SK-N-SH (cell line): ENCODE results near the gene SLC24A3. TPM values are rescaled to one million over a fixed set of nuclear protein-coding genes. Genes with fewer than 3 reads are reported as not detected.

Experiments used
- CTCF ChIA-PET: fragments of 300-600, 350-600 bp; formaldehyde crosslinking; extraction: SDS; loops from one replicate; lab custom pipeline; 2021; lab: Yijun Ruan, JAX
- POLR2A ChIA-PET: fragments of 350-600 bp; sonication (Branson Sonifier 250); formaldehyde crosslinking; extraction: SDS; loops from one replicate; lab custom pipeline; 2020; ENCODE audit warnings: antibody characterized with exemption, inconsistent platforms; lab: Yijun Ruan, JAX
- DNase-seq: peaks from one replicate; pipeline ENCODE4 v3.0.0; 2012
- H2AFZ ChIP-seq: fragments of 200-600 bp; sonication (generic); 2 replicates; pipeline ENCODE4 v1.8.1; 2016; ENCODE audit warnings: antibody characterized with exemption, mild to moderate bottlenecking, low read depth
- H3F3A ChIP-seq: fragments of 200-600 bp; sonication (generic); replicated peaks from 2 replicates; pipeline ENCODE3; 2016; ENCODE audit warnings: antibody characterized with exemption, mild to moderate bottlenecking; ENCODE audit not compliant: insufficient read depth
- H3K27ac ChIP-seq, 2 experiments: fragments of 200-500 bp in 1 of 2; fragments of 200-600 bp in 1 of 2; sonication (Bioruptor generic) in 1 of 2; sonication (generic), shearing (Covaris generic) in 1 of 2; 2 replicates each; pipeline versions ENCODE4 v1.5.1 to v1.6.1; 2014 to 2016; ENCODE audit warnings: low read depth in 2 of 2, inconsistent platforms in 1 of 2, low read length in 1 of 2, mild to moderate bottlenecking in 1 of 2, mixed read lengths in 1 of 2
- H3K27me3 ChIP-seq: fragments of 200-600 bp; sonication (generic), shearing (Covaris generic); 2 replicates; pipeline ENCODE4 v1.6.1; 2016; ENCODE audit warnings: mixed run types; ENCODE audit not compliant: insufficient read depth
- H3K36me3 ChIP-seq, 2 experiments: fragments of 200-500 bp in 1 of 2; fragments of 200-600 bp in 1 of 2; sonication (Bioruptor generic) in 1 of 2; sonication (generic) in 1 of 2; replicated peaks in 1 of 2; 2 replicates each; pipeline versions ENCODE3 to v1.5.1; 2014 to 2016; ENCODE audit warnings: low read length in 1 of 2, mild to moderate bottlenecking in 1 of 2; ENCODE audit not compliant: insufficient read depth in 2 of 2, control insufficient read depth in 1 of 2
- H3K4me1 ChIP-seq, 2 experiments: fragments of 200-500 bp in 1 of 2; fragments of 200-600 bp in 1 of 2; sonication (Bioruptor generic) in 1 of 2; sonication (generic), shearing (Covaris generic) in 1 of 2; 2 replicates each; pipeline versions ENCODE4 v1.5.1 to v1.6.1; 2014 to 2016; ENCODE audit warnings: low read depth in 1 of 2, low read length in 1 of 2, mixed run types in 1 of 2; ENCODE audit not compliant: insufficient read depth in 2 of 2, control insufficient read depth in 1 of 2
- H3K4me2 ChIP-seq: fragments of 200-600 bp; sonication (generic), shearing (Covaris generic); 2 replicates; pipeline ENCODE4 v1.6.1; 2017; ENCODE audit warnings: mixed run types
- H3K4me3 ChIP-seq, 2 experiments: fragments of 200-500 bp in 1 of 2; fragments of 200-600 bp in 1 of 2; sonication (Bioruptor generic) in 1 of 2; sonication (generic), shearing (Covaris generic) in 1 of 2; 2 replicates each; pipeline versions ENCODE4 v1.5.1 to v1.8.1; 2014 to 2016; ENCODE audit warnings: low read depth in 2 of 2, inconsistent platforms in 1 of 2, low read length in 1 of 2, mild to moderate bottlenecking in 1 of 2, mixed read lengths in 1 of 2, moderate library complexity in 1 of 2
- H3K79me2 ChIP-seq: fragments of 200-600 bp; sonication (generic); 2 replicates; pipeline ENCODE4 v1.8.1; 2017; ENCODE audit warnings: mild to moderate bottlenecking; ENCODE audit not compliant: insufficient read depth
- H3K9ac ChIP-seq: fragments of 200-600 bp; sonication (generic); 2 replicates; pipeline ENCODE4 v1.6.1; 2017; ENCODE audit warnings: mixed run types
- H3K9me2 ChIP-seq: fragments of 200-600 bp; sonication (generic); 2 replicates; pipeline ENCODE4 v1.6.1; 2017; ENCODE audit warnings: mixed run types
- H3K9me3 ChIP-seq: fragments of 200-600 bp; sonication (generic); 2 replicates; pipeline ENCODE4 v1.6.1; 2017; ENCODE audit warnings: mixed run types, mild to moderate bottlenecking, moderate library complexity
- H4K20me1 ChIP-seq: fragments of 200-600 bp; sonication (generic); 2 replicates; pipeline ENCODE4 v1.6.1; 2017; ENCODE audit warnings: mild to moderate bottlenecking, mixed run types; ENCODE audit not compliant: insufficient read depth
- CHD2 ChIP-seq: fragments of 150-350 bp; IDR thresholded peaks from 2 replicates; pipeline ENCODE4 v1.6.1; 2018; ENCODE audit warnings: low read length; ENCODE audit not compliant: partially characterized antibody
- FOXJ3 ChIP-seq: sonication (generic); formaldehyde crosslinking; IDR thresholded peaks from 2 replicates; pipeline ENCODE4 v1.5.1; 2020; ENCODE audit warnings: mild to moderate bottlenecking, missing genetic modification reagents
- FOXM1 ChIP-seq: IDR thresholded peaks from 2 replicates; pipeline ENCODE4 v1.4.0; 2012; ENCODE audit warnings: low read depth, mild to moderate bottlenecking
- TCF12 ChIP-seq: IDR thresholded peaks from 2 replicates; pipeline ENCODE4 v1.4.0; 2012
- TEAD4 ChIP-seq: IDR thresholded peaks from 2 replicates; pipeline ENCODE4 v1.4.0; 2012; ENCODE audit warnings: mild to moderate bottlenecking, borderline replicate concordance; ENCODE audit not compliant: insufficient read depth
- WGBS: methylation state at CpG from one replicate; pipeline ENCODE4 v1.1.6; 2017; ENCODE audit warnings: low lambda C conversion rate; 5-methylcytosine and 5-hydroxymethylcytosine counted together
- polyA plus RNA-seq, 3 experiments: library from polyadenylated mRNA; depleted of rRNA; stranded (reverse); fragments of >200 nt; gene quantifications; 2 replicates each; pipeline ENCODE4 v1.2.3, GENCODE V29; 2012
- TF ChIP-seq, protein P1 (sequence below): fragments of 150-350 bp; IDR thresholded peaks from 2 replicates; pipeline ENCODE4 v1.6.1; 2017; ENCODE audit warnings: antibody characterized with exemption, low read length, low read depth, borderline replicate concordance
- TF ChIP-seq, protein P2 (sequence below): IDR thresholded peaks from 2 replicates; pipeline ENCODE4 v1.6.1; 2012; ENCODE audit warnings: mild to moderate bottlenecking, low read depth, low read length, moderate library complexity

Gene SLC24A3
- polyA plus RNA-seq, 1 of the 3 experiments (the other 2 are of a cell fraction) = not detected

DNA sequence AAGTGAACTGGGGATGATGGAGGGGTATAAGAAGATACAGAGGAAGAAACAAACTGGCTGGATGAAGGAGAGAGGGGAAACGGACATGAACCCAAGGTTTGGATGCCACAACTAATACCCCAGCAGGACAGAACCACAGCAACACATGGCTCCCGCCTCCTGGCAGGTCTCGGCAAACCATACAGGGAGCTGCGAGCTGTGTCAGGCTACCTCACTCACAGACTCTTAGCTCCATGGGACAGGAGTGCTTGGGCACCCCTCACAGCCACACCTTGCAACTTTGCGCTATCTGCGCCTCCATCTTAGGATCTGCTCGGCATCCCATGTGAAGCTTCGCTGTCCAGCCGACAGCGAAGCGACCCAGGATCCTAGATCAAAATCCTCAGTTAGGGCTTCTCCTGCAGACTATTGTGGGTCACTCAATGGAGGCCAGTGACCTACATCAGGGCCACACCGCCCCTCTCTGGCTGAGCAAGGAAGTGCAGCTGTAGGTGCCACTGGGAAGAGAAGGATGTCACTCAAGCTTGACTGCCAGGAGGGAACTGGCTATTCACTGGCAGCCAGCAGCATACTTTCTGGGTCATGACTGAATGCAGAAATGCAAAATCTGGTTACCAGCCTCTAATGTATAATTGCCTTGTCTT is 371.2 kb downstream of the SLC24A3 start (continued):
- TF ChIP-seq FOXM1 (no peak), TCF12 (no peak)
- TF ChIP-seq, all 33 proteins: peak for 3

DNA sequence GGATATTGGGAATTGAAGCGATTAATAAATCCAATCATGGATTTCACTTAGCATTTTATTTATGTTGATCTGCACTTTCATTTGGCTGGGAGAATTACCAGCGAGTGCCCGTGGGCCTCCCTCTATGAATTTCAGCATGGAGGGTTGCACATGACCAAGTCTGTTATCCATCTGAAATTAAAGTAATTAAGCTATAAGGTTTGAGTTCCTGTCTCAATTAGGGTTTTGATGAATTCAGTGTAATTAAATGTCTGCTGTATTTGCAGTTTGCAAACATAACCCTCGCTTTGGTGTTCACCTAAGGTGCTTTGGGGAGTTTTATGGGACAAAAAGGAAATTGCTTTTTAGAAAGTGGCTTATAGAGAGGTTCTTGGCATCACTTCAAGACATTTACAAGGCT is 375.8 kb downstream of the SLC24A3 start:
- H3F3A ChIP-seq = no peaks in the 10 kb centered on the region
- H3K27ac ChIP-seq = no peak overlapping the region
- H2AFZ ChIP-seq = no peak overlapping the region
- no peaks in the 10 kb centered on the region for H3K9me2 ChIP-seq
- H3K27me3 ChIP-seq = peaks cover 26% of the 10 kb centered on the region; the same call in 1 of the 2 replicates
- no peaks in the 10 kb centered on the region for H3K9me3 ChIP-seq
- no peak overlapping the region for H3K9ac ChIP-seq
- no peaks in the 10 kb centered on the region for H4K20me1 ChIP-seq
- H3K79me2 ChIP-seq = no peaks in the 10 kb centered on the region
- ChIA-PET CTCF (no interaction called here), POLR2A (no interaction called here)
- DNase-seq = no peak
- no peaks in the 10 kb centered on the region for H3K36me3 ChIP-seq
- peaks cover 0 to 4% of the 10 kb centered on the region in 2 experiments; a peak in 1 of 4 replicates for H3K4me1 ChIP-seq
- WGBS = 14% methylated on average over 4 of the region's 4 CpGs
- H3K4me2 ChIP-seq = no peak overlapping the region
- H3K4me3 ChIP-seq = no peak overlapping the region
- TF ChIP-seq, protein P1, sequence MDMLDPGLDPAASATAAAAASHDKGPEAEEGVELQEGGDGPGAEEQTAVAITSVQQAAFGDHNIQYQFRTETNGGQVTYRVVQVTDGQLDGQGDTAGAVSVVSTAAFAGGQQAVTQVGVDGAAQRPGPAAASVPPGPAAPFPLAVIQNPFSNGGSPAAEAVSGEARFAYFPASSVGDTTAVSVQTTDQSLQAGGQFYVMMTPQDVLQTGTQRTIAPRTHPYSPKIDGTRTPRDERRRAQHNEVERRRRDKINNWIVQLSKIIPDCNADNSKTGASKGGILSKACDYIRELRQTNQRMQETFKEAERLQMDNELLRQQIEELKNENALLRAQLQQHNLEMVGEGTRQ = no peak
- no peak for TF ChIP-seq FOXJ3 (CRISPR knock-in tag)
- no peak for TF ChIP-seq CHD2
- TF ChIP-seq TEAD4 = no peak

DNA sequence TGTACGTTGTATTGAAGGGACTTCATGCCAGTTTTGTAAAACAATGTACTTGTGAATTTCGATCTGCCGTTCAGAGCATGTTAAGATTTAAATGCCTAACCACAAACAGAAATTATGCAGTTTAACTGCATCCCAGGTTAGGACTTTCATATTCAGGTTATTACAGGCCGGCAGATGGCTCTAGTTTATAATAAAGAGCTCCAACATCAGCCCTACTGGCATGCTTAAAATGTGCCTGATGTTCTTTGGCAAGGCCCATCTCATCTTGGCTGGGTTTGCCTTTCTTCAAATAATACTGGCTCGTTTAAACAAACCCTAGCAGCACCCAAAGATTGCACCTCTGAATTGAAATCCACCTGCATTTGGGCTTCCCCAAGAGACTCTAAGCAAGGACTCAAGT is 376.3 kb downstream of the SLC24A3 start:
- no peaks in the 10 kb centered on the region for H4K20me1 ChIP-seq
- H3K79me2 ChIP-seq = no peaks in the 10 kb centered on the region
- POLR2A ChIA-PET = no interaction called here
- CTCF ChIA-PET = no interaction called here
- H3K4me1 ChIP-seq = peaks cover 0 to 4% of the 10 kb centered on the region in 2 experiments; a peak in 1 of 4 replicates
- WGBS = 4% methylated on average over 5 of the region's 5 CpGs
- no peak overlapping the region for H3K9ac ChIP-seq
- no peaks in the 10 kb centered on the region for H3K9me2 ChIP-seq
- no peaks in the 10 kb centered on the region for H3F3A ChIP-seq
- peaks cover 21% of the 10 kb centered on the region; the same call in 1 of the 2 replicates for H3K27me3 ChIP-seq
- H3K27ac ChIP-seq = no peak overlapping the region
- no peak overlapping the region for H3K4me2 ChIP-seq
- no peak overlapping the region for H3K4me3 ChIP-seq
- H3K36me3 ChIP-seq = no peaks in the 10 kb centered on the region
- TF ChIP-seq, protein P2, sequence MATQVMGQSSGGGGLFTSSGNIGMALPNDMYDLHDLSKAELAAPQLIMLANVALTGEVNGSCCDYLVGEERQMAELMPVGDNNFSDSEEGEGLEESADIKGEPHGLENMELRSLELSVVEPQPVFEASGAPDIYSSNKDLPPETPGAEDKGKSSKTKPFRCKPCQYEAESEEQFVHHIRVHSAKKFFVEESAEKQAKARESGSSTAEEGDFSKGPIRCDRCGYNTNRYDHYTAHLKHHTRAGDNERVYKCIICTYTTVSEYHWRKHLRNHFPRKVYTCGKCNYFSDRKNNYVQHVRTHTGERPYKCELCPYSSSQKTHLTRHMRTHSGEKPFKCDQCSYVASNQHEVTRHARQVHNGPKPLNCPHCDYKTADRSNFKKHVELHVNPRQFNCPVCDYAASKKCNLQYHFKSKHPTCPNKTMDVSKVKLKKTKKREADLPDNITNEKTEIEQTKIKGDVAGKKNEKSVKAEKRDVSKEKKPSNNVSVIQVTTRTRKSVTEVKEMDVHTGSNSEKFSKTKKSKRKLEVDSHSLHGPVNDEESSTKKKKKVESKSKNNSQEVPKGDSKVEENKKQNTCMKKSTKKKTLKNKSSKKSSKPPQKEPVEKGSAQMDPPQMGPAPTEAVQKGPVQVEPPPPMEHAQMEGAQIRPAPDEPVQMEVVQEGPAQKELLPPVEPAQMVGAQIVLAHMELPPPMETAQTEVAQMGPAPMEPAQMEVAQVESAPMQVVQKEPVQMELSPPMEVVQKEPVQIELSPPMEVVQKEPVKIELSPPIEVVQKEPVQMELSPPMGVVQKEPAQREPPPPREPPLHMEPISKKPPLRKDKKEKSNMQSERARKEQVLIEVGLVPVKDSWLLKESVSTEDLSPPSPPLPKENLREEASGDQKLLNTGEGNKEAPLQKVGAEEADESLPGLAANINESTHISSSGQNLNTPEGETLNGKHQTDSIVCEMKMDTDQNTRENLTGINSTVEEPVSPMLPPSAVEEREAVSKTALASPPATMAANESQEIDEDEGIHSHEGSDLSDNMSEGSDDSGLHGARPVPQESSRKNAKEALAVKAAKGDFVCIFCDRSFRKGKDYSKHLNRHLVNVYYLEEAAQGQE = no peak
- no peak for TF ChIP-seq FOXJ3 (CRISPR knock-in tag)
- no peak overlapping the region for H2AFZ ChIP-seq
- DNase-seq = no peak
- no peaks in the 10 kb centered on the region for H3K9me3 ChIP-seq
